RWPE2 (cell line): ENCODE data around the gene SPACA7.

Experiments used
- ATAC-seq: fragments of 200-7000 bp; cut with Tn5 transposase; 3 replicates; pipeline ENCODE4 v1.9.1; 2021; ENCODE audit warnings: low read depth
- DNase-seq: peaks from one replicate; pipeline ENCODE4 v3.0.0-alpha.2; 2020; ENCODE audit warnings: low spot score
- H3K27ac ChIP-seq: fragments of 450-650 bp; 2 replicates; pipeline ENCODE4 v1.5.1; 2017; ENCODE audit warnings: mild to moderate bottlenecking; ENCODE audit not compliant: poor library complexity, severe bottlenecking
- H3K27me3 ChIP-seq: fragments of 250-450 bp; sonication (Bioruptor Pico); 2 replicates; pipeline ENCODE4 v1.5.1; 2021; ENCODE audit warnings: mild to moderate bottlenecking, moderate library complexity; ENCODE audit not compliant: insufficient read depth, poor library complexity, severe bottlenecking
- H3K36me3 ChIP-seq: fragments of 250-450 bp; sonication (Bioruptor Pico); 2 replicates; pipeline ENCODE4 v1.5.1; 2020; ENCODE audit warnings: low read depth, mild to moderate bottlenecking, moderate library complexity
- H3K4me1 ChIP-seq: fragments of 250-450 bp; sonication (Bioruptor Pico); 2 replicates; pipeline ENCODE4 v1.5.1; 2021; ENCODE audit warnings: mild to moderate bottlenecking, moderate library complexity; ENCODE audit not compliant: insufficient read depth, poor library complexity, severe bottlenecking
- H3K4me3 ChIP-seq: fragments of 250-450 bp; sonication (Bioruptor Pico); 2 replicates; pipeline ENCODE4 v1.5.1; 2021; ENCODE audit warnings: mild to moderate bottlenecking, moderate library complexity; ENCODE audit not compliant: severe bottlenecking
- H3K9me3 ChIP-seq: fragments of 250-450 bp; sonication (Bioruptor Pico); 2 replicates; pipeline ENCODE4 v1.5.1; 2021; ENCODE audit warnings: mild to moderate bottlenecking, moderate library complexity; ENCODE audit not compliant: severe bottlenecking
- TF ChIP-seq, protein P1 (sequence below): fragments of 450-650 bp; IDR thresholded peaks from one replicate; pipeline ENCODE4 v1.5.1; 2017; ENCODE audit warnings: mild to moderate bottlenecking, moderate library complexity; ENCODE audit not compliant: poor library complexity, severe bottlenecking

The SPACA7 gene

DNA sequence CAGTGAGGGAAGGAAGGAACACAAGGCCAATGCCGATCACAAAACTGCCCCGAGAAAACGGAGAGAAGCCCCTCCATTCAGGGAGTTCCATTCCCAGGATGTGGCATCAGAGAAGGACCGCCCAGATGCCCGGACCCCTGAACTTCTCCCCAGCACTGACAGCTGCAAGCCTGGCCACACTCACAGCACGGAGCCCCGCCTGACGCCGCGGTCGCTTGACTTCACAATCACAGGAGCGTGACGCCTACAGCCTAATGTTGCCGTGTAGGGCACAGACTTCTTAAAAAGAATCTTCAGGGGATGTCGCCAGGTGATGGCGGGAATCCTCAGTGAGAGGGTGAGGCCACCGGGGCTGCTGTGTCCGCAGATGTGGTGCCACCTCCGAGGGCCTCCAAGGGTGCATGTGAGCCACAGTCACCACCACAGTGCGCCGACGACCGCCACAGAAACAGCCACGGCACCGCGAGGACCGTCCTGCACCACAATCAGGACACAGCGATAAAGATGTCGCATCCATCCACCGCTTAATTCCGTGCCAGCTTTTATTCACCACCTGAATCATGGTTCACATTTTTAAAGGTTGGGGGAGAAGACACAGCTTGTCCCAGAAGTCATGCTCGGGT, 77.2 kb downstream of the SPACA7 start:
- Histone ChIP-seq H3K4me1 (no peaks in the 10 kb centered on the region), H3K36me3 (no peaks in the 10 kb centered on the region), H3K27me3 (peaks cover 14% of the 10 kb centered on the region), H3K27ac (no peak overlapping the region), H3K4me3 (no peak overlapping the region), H3K9me3 (no peaks in the 10 kb centered on the region)
- no peak for ATAC-seq
- TF ChIP-seq, protein P1, sequence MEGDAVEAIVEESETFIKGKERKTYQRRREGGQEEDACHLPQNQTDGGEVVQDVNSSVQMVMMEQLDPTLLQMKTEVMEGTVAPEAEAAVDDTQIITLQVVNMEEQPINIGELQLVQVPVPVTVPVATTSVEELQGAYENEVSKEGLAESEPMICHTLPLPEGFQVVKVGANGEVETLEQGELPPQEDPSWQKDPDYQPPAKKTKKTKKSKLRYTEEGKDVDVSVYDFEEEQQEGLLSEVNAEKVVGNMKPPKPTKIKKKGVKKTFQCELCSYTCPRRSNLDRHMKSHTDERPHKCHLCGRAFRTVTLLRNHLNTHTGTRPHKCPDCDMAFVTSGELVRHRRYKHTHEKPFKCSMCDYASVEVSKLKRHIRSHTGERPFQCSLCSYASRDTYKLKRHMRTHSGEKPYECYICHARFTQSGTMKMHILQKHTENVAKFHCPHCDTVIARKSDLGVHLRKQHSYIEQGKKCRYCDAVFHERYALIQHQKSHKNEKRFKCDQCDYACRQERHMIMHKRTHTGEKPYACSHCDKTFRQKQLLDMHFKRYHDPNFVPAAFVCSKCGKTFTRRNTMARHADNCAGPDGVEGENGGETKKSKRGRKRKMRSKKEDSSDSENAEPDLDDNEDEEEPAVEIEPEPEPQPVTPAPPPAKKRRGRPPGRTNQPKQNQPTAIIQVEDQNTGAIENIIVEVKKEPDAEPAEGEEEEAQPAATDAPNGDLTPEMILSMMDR, result no peak
- DNase-seq, result no peak

DNA sequence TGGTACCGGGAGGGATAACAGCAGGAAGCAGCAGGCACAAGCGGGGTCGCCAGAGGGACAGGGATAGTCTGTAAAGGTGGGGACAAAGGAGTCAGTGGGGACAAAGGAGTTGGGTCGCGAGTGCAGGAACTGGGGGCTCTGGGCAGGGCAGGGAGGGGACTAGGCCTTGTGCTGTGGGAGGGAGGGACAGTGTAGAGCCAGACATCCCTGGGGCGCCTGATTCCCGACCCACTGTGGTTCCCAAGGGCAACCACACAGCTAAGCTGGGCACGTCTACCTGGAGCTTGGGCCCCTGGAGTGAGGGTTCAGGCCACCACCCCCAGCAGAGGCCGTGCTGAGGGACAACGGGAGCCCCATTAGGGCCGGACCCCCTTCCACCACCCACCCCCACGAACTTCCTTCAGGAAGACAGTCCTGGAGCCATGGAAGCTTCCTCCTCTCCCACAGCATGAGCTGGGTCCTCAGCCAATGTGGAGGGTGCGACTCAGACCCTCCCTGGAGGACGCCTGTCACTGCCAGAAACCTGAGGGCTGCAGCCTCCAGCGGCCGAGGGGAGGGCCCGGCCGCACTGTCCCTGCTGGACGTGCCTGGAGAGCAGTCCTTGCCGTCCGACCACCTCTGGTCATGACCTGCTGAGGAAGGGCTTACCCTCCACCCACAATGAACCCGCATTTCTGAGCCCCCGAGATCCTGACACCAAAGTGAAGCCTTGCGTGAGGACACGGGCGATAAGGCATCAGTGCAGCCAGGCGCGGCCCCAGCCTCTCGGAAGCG, 77.9 kb downstream of the SPACA7 start:
- DNase-seq, result peak; percentile 23
- Histone ChIP-seq H3K4me3 (no peak overlapping the region), H3K9me3 (no peaks in the 10 kb centered on the region), H3K27me3 (peaks cover 14% of the 10 kb centered on the region), H3K4me1 (no peaks in the 10 kb centered on the region), H3K36me3 (no peaks in the 10 kb centered on the region), H3K27ac (no peak overlapping the region)
- no peak for ATAC-seq
- TF ChIP-seq, protein P1, result no peak

DNA sequence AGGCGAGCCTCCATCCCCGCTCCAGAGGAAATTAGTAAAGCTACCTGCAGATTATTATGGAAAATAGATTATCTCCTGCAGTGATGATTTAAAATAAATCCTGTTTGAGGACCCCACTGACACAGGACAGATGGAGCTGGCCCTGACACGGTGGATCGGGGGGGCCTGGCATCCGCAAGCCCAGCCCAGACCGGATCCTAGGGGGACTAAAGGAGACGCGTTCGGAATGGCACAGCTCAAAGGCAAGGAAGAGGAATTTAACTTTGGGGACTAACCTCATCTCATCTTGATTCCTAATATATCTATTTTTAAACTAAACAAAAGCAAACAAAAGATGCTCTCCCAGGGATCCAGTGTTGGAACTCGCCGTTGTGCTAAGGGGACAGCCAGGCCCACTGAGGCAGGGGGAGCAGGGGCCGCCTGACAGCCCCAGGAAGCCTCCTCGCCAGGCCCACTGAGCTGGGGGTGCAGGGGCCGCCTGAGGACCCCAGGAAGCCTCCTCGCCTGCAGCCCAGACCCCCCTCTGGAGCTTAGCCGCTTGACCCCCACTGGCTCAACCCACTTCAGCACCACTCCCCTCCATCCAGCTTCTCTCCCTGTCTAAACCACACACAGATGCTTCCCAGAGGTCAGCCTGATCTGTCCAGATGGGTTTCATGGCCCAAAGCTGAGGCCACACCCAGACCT, 78.6 kb downstream of the SPACA7 start:
- Histone ChIP-seq H3K27ac (no peak overlapping the region), H3K9me3 (no peaks in the 10 kb centered on the region), H3K36me3 (no peaks in the 10 kb centered on the region), H3K4me1 (no peaks in the 10 kb centered on the region), H3K4me3 (no peak overlapping the region), H3K27me3 (peaks cover 14% of the 10 kb centered on the region)
- TF ChIP-seq, protein P1, result no peak
- peak; percentile 33 for DNase-seq
- ATAC-seq, result no peak

DNA sequence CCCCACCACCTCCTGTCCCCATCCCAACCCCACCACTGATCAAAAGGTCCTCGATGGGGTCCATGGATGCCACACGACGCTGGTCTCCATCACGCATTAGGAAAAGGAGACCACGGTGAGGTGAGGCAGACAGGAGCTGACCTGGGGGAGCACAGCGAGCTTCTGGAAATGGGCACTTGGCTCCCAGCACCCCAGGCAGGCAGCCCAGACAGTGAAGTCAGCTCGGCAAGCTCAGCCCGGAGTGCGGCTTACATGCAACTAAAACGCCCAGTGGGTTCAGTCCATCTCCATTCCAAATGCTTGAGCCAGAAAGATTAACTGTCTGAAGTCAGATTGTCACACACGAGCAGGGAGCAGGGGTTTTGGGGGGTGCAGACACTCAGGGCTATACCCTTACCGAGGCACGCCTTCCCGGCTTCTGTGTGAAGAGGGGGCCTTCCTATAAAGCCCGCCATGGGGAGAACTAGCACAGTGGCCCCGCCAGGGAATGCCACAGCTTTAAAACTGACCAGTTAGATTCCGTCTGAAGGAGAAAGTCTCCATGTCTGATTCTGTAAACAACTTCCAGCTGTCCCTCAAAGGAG, 79.4 kb downstream of the SPACA7 start:
- Histone ChIP-seq H3K27ac (no peak overlapping the region), H3K9me3 (no peaks in the 10 kb centered on the region), H3K4me1 (no peaks in the 10 kb centered on the region), H3K27me3 (peaks cover 12% of the 10 kb centered on the region), H3K36me3 (no peaks in the 10 kb centered on the region), H3K4me3 (no peak overlapping the region)
- ATAC-seq (no peak), DNase-seq (peak; percentile 23)
- TF ChIP-seq, protein P1, result no peak
